GM18870 (cell line): ENCODE measurements around the gene TMIGD2.

ENCODE experiments used
- ATAC-seq: cut with Tn5 transposase; IDR thresholded peaks from one replicate; pipeline ENCODE4 v1.9.1; 2021; ENCODE audit warnings: moderate library complexity; ENCODE audit not compliant: unreplicated experiment

TMIGD2 gene

GRCh38 chr19:4326837-4327251 lies 24.7 kb upstream of the TMIGD2 start:
- ATAC-seq, result no peak

GRCh38 chr19:4326215-4326836 lies 24.1 kb upstream of the TMIGD2 start:
- no peak for ATAC-seq

- ATAC-seq, result no peak
These were observed 22.0 kb upstream of the TMIGD2 start for GRCh38 chr19:4324228-4324627.

GRCh38 chr19:4323692-4324091 lies 21.5 kb upstream of the TMIGD2 start:
- ATAC-seq, result no peak

- no peak for ATAC-seq
These were observed 20.9 kb upstream of the TMIGD2 start for GRCh38 chr19:4322942-4323665.

GRCh38 chr19:4320419-4320818 lies 18.2 kb upstream of the TMIGD2 start:
- no peak for ATAC-seq

- ATAC-seq, result no peak
These were observed 17.0 kb upstream of the TMIGD2 start for GRCh38 chr19:4319067-4319718.

- no peak for ATAC-seq
These were observed 16.3 kb upstream of the TMIGD2 start for GRCh38 chr19:4318460-4318859.

- ATAC-seq, result no peak
These were observed 14.8 kb upstream of the TMIGD2 start for GRCh38 chr19:4316956-4317355.

- no peak for ATAC-seq
These were observed 11.8 kb upstream of the TMIGD2 start for GRCh38 chr19:4313847-4314490.

- no peak for ATAC-seq
These were observed 8.3 kb upstream of the TMIGD2 start for GRCh38 chr19:4310247-4311121.

- no peak for ATAC-seq
These were observed 3.5 kb upstream of the TMIGD2 start for GRCh38 chr19:4305659-4306058.

- ATAC-seq, result no peak
These were observed 3.0 kb upstream of the TMIGD2 start for GRCh38 chr19:4305257-4305612.

- ATAC-seq, result no peak
These were observed 2.5 kb upstream of the TMIGD2 start, which contains the start of gene FSD1 for GRCh38 chr19:4304538-4305256. Gene FSD1 (plus strand): TSS chr19:4304598. CDS start chr19:4304747, 149 bp downstream.

- no peak for ATAC-seq
These were observed 1.8 kb upstream of the TMIGD2 start for GRCh38 chr19:4303819-4304537.

- ATAC-seq, result no peak
These were observed 473 bp downstream of the TMIGD2 start for GRCh38 chr19:4301590-4302242.

- ATAC-seq, result no peak
These were observed 1.6 kb downstream of the TMIGD2 start for GRCh38 chr19:4300589-4300988.

GRCh38 chr19:4298810-4299550 lies 3.2 kb downstream of the TMIGD2 start:
- no peak for ATAC-seq
